Osteoblast (primary cell): ENCODE results near the gene TOMM70. TPM values are rescaled to one million over a fixed set of nuclear protein-coding genes. Genes with fewer than 3 reads are reported as not detected.

Experiments
- DNase-seq: peaks from one replicate; pipeline ENCODE4 v3.0.0; 2011; ENCODE audit warnings: low spot score, mixed read lengths; ENCODE audit not compliant: insufficient read length; ENCODE audit errors: missing footprints
- H2AFZ ChIP-seq: 2 replicates; pipeline ENCODE4 v1.6.0; 2011; ENCODE audit warnings: mild to moderate bottlenecking, low read length
- H3K27ac ChIP-seq: 2 replicates; pipeline ENCODE4 v1.5.1; 2011; ENCODE audit warnings: mild to moderate bottlenecking, low read depth, low read length, moderate library complexity
- H3K27me3 ChIP-seq: 2 replicates; pipeline ENCODE4 v1.6.0; 2012; ENCODE audit warnings: mild to moderate bottlenecking, control low read depth, inconsistent platforms, low read length, moderate library complexity; ENCODE audit not compliant: insufficient read depth
- H3K36me3 ChIP-seq: 2 replicates; pipeline ENCODE4 v1.5.1; 2011; ENCODE audit warnings: mild to moderate bottlenecking, low read length, control low read depth, moderate library complexity; ENCODE audit not compliant: insufficient read depth
- H3K4me1 ChIP-seq: 2 replicates; pipeline ENCODE4 v1.5.1; 2011; ENCODE audit warnings: mild to moderate bottlenecking, low read length, control low read depth, moderate library complexity; ENCODE audit not compliant: insufficient read depth
- H3K4me2 ChIP-seq: 2 replicates; pipeline ENCODE4 v1.6.0; 2011; ENCODE audit warnings: mild to moderate bottlenecking, low read length; ENCODE audit not compliant: insufficient read depth
- H3K4me3 ChIP-seq: fragments of 200-600 bp; sonication (generic); 3 replicates; pipeline ENCODE4 v1.5.1; 2012; ENCODE audit warnings: mild to moderate bottlenecking, low read length, inconsistent platforms; ENCODE audit not compliant: insufficient read depth
- H3K79me2 ChIP-seq: 2 replicates; pipeline ENCODE4 v1.6.0; 2012; ENCODE audit warnings: mild to moderate bottlenecking, low read length, control low read depth, inconsistent platforms; ENCODE audit not compliant: insufficient read depth
- H3K9me3 ChIP-seq: 2 replicates; pipeline ENCODE4 v1.5.1; 2011; ENCODE audit warnings: low read depth, low read length, control low read depth
- H4K20me1 ChIP-seq: 2 replicates; pipeline ENCODE4 v1.6.0; 2012; ENCODE audit warnings: mild to moderate bottlenecking, low read length, control low read depth; ENCODE audit not compliant: insufficient read depth
- total RNA-seq: library from RNA; depleted of rRNA; stranded (reverse); fragments of >200 nt; gene quantifications from 2 replicates; pipeline ENCODE4 v1.2.3, GENCODE V29; 2012
- TF ChIP-seq, protein P1 (sequence below): IDR thresholded peaks from 2 replicates; pipeline ENCODE4 v1.5.1; 2011; ENCODE audit warnings: mild to moderate bottlenecking, low read depth, low read length, moderate library complexity; ENCODE audit errors: extremely low read depth

The TOMM70 gene
- total RNA-seq, 1 donor: 52.5 TPM

DNA sequence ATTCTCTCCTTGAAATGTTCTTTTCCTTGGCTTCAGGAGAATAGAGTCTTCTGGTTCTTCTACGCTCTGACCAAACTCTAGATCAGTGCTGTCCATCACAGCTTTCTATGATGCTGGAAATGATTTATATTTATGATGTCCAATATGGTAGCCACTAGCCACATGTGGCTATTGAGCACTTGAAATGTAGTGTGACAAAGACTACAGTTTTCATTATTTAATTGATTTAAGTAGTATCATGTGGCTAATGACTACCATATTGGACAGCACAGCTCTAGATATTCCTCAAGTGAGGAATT, 3.3 kb upstream of the TOMM70 start:
- no peak for DNase-seq
- no peaks in the 10 kb centered on the region for H3K36me3 ChIP-seq
- no peak overlapping the region for H2AFZ ChIP-seq
- TF ChIP-seq, protein P1, sequence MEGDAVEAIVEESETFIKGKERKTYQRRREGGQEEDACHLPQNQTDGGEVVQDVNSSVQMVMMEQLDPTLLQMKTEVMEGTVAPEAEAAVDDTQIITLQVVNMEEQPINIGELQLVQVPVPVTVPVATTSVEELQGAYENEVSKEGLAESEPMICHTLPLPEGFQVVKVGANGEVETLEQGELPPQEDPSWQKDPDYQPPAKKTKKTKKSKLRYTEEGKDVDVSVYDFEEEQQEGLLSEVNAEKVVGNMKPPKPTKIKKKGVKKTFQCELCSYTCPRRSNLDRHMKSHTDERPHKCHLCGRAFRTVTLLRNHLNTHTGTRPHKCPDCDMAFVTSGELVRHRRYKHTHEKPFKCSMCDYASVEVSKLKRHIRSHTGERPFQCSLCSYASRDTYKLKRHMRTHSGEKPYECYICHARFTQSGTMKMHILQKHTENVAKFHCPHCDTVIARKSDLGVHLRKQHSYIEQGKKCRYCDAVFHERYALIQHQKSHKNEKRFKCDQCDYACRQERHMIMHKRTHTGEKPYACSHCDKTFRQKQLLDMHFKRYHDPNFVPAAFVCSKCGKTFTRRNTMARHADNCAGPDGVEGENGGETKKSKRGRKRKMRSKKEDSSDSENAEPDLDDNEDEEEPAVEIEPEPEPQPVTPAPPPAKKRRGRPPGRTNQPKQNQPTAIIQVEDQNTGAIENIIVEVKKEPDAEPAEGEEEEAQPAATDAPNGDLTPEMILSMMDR: no peak
- H3K4me1 ChIP-seq: peaks cover 22% of the 10 kb centered on the region
- H3K27ac ChIP-seq: no peak overlapping the region
- H3K79me2 ChIP-seq: peaks cover 61% of the 10 kb centered on the region
- H3K4me2 ChIP-seq: peak overlapping the region; percentile 100
- no peaks in the 10 kb centered on the region for H3K27me3 ChIP-seq
- H4K20me1 ChIP-seq: peaks cover 15% of the 10 kb centered on the region
- peak overlapping the region; percentile 90 for H3K4me3 ChIP-seq
- peaks cover 1% of the 10 kb centered on the region for H3K9me3 ChIP-seq

- Histone ChIP-seq H2AFZ (peak overlapping the region; percentile 71), H3K27ac (no peak overlapping the region), H4K20me1 (peaks cover 19% of the 10 kb centered on the region), H3K4me1 (peaks cover 26% of the 10 kb centered on the region), H3K27me3 (no peaks in the 10 kb centered on the region), H3K36me3 (no peaks in the 10 kb centered on the region), H3K4me3 (peak overlapping the region; percentile 90), H3K79me2 (peaks cover 66% of the 10 kb centered on the region), H3K4me2 (peak overlapping the region; percentile 100), H3K9me3 (peaks cover 1% of the 10 kb centered on the region)
- no peak for DNase-seq
- TF ChIP-seq, protein P1: peak; percentile 8
Observed at GRCh38 chr3:100403362-100404249, 2.7 kb upstream of the TOMM70 start.

- Histone ChIP-seq H3K27me3 (no peaks in the 10 kb centered on the region), H4K20me1 (peaks cover 18% of the 10 kb centered on the region), H3K4me2 (peak overlapping the region; percentile 100), H3K36me3 (no peaks in the 10 kb centered on the region), H3K79me2 (peaks cover 66% of the 10 kb centered on the region), H3K9me3 (peaks cover 1% of the 10 kb centered on the region), H3K4me3 (peak overlapping the region; percentile 90), H2AFZ (peak overlapping the region; percentile 71), H3K27ac (peak overlapping the region; percentile 100), H3K4me1 (peaks cover 29% of the 10 kb centered on the region)
- TF ChIP-seq, protein P1: no peak
- DNase-seq: no peak
Observed at GRCh38 chr3:100402891-100403290, 2.0 kb upstream of the TOMM70 start.

DNA sequence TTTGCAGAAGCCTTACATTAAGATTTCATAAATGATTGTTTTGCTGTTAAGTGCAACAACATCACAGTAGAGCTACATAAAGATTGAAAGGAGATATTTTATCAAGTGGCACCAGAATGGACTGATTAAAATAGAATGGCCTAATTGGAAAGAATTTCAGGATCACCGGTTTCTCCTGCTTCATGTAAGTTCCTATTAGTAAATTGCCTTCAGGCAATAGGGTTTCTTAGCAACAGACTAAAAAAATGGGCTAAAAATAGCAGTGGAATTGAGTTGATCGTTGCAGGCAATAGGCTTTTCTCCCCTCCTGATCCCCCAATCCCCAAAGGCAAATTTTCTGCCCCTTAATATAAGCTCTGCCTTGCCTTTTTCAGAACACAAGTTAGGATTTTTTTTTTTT, 1.4 kb upstream of the TOMM70 start:
- H2AFZ ChIP-seq: no peak overlapping the region
- H3K36me3 ChIP-seq: no peaks in the 10 kb centered on the region
- H3K4me2 ChIP-seq: peak overlapping the region; percentile 100
- H4K20me1 ChIP-seq: peaks cover 19% of the 10 kb centered on the region
- TF ChIP-seq, protein P1: no peak
- peaks cover under 1% of the 10 kb centered on the region for H3K9me3 ChIP-seq
- H3K4me3 ChIP-seq: peak overlapping the region; percentile 90
- H3K4me1 ChIP-seq: peaks cover 29% of the 10 kb centered on the region
- peaks cover 72% of the 10 kb centered on the region for H3K79me2 ChIP-seq
- H3K27me3 ChIP-seq: no peaks in the 10 kb centered on the region
- no peak for DNase-seq
- H3K27ac ChIP-seq: peak overlapping the region; percentile 100
